K562 (cell line): ENCODE data around the gene DGCR8. TPM values are rescaled to one million over a fixed set of nuclear protein-coding genes. Genes with fewer than 3 reads are reported as not detected.

ENCODE experiments used
- E2F3 ChIP-seq: fragments of 250-450 bp; sonication (Bioruptor Pico); IDR thresholded peaks from 2 replicates; pipeline ENCODE4 v1.4.0; 2020; ENCODE audit warnings: mild to moderate bottlenecking
- FOXO4 ChIP-seq: fragments of 450-650 bp; formaldehyde crosslinking; IDR thresholded peaks from 2 replicates; pipeline ENCODE4 v1.4.0; 2020; ENCODE audit warnings: mild to moderate bottlenecking, moderate library complexity
- GMEB1 ChIP-seq: fragments of 250-450 bp; sonication (Bioruptor Pico); IDR thresholded peaks from 2 replicates; pipeline ENCODE4 v1.4.0; 2020; ENCODE audit warnings: mild to moderate bottlenecking
- HLTF ChIP-seq: fragments of 450-650 bp; IDR thresholded peaks from 2 replicates; pipeline ENCODE4 v1.6.1; 2016
- OTX1 ChIP-seq: fragments of 450-650 bp; formaldehyde crosslinking; IDR thresholded peaks from 2 replicates; pipeline ENCODE4 v1.4.0; 2022; ENCODE audit warnings: mild to moderate bottlenecking
- PML ChIP-seq: IDR thresholded peaks from 2 replicates; pipeline ENCODE4 v1.6.1; 2012; ENCODE audit warnings: low read length, inconsistent platforms
- PRMT5 ChIP-seq: sonication (generic); formaldehyde crosslinking; IDR thresholded peaks from 2 replicates; pipeline ENCODE4 v1.5.0; 2020; ENCODE audit warnings: missing genetic modification reagents
- RBM34 ChIP-seq: fragments of 200-400 bp; formaldehyde crosslinking; IDR thresholded peaks from 2 replicates; pipeline ENCODE4 v1.6.1; 2018; ENCODE audit warnings: low read length, borderline replicate concordance; ENCODE audit not compliant: insufficient read depth
- SRF ChIP-seq, 2 experiments: fragments of 250-450, 450-650 bp in 1 of 2; sonication (Bioruptor Pico) in 1 of 2; sonication (generic) in 1 of 2; formaldehyde crosslinking; IDR thresholded peaks; 2 replicates each; pipeline versions ENCODE4 v1.5.0 to v1.5.1; 2020 to 2022; ENCODE audit warnings: mild to moderate bottlenecking in 1 of 2, missing genetic modification reagents in 1 of 2
- STAT5A ChIP-seq: IDR thresholded peaks from 2 replicates; pipeline ENCODE4 v1.6.1; 2012; ENCODE audit warnings: low read length, inconsistent platforms, borderline replicate concordance
- ZNF184 ChIP-seq: sonication (generic); formaldehyde crosslinking; IDR thresholded peaks from 2 replicates; pipeline ENCODE4 v1.5.0; 2020; ENCODE audit warnings: missing genetic modification reagents
- ZNF311 ChIP-seq: fragments of 250-450 bp; sonication (Bioruptor Pico); IDR thresholded peaks from 2 replicates; pipeline ENCODE4 v1.4.0; 2020; ENCODE audit warnings: mild to moderate bottlenecking, moderate library complexity
- ZNF551 ChIP-seq: fragments of 250-450 bp; sonication (Bioruptor Pico); IDR thresholded peaks from 2 replicates; pipeline ENCODE4 v1.5.0; 2021; ENCODE audit warnings: mild to moderate bottlenecking, moderate library complexity
- polyA plus RNA-seq, 8 experiments: library from polyadenylated mRNA; depleted of rRNA in 4 of 8; stranded (reverse) in 5 of 8; unstranded in 3 of 8; fragments of >200 nt; fragmentation: Nextera tagmentation in 2 of 8; fragmentation: Illumina TruSeq in 1 of 8; extraction: Ambion mirVana in 2 of 8; extraction: Trizol in 1 of 8; gene quantifications; 2 replicates each; pipeline versions ENCODE4 v1.2.1 to v1.2.3, GENCODE V29; 2011 to 2014; ENCODE audit warnings: inconsistent platforms in 1 of 8, missing spikeins in 1 of 8
- total RNA-seq, 7 experiments: library from RNA; depleted of rRNA in 6 of 7; stranded (reverse); fragments of >200 nt in 6 of 7; fragmentation: Illumina TruSeq in 2 of 7; extraction: Trizol in 2 of 7; gene quantifications; 2 replicates each; pipeline versions ENCODE4 v1.2.1 to v1.2.3, GENCODE V29; 2011 to 2021; ENCODE audit warnings: low replicate concordance in 1 of 7
- TF ChIP-seq, protein P1 (sequence below), 2 experiments: fragments of 450-650 bp in 1 of 2; sonication (generic) in 1 of 2; formaldehyde crosslinking in 1 of 2; IDR thresholded peaks; 2 replicates each; pipeline versions ENCODE4 v1.7.1 to v1.9.0; 2016 to 2022; ENCODE audit warnings: inconsistent platforms in 1 of 2, mild to moderate bottlenecking in 1 of 2, missing genetic modification reagents in 1 of 2
- TF ChIP-seq, protein P2 (sequence below): sonication (generic); formaldehyde crosslinking; IDR thresholded peaks from 2 replicates; pipeline ENCODE4 v1.8.0; 2022; ENCODE audit warnings: mild to moderate bottlenecking, missing genetic modification reagents

The DGCR8 gene
- total and polyA plus RNA-seq, 9 of the 15 experiments (the other 6 are each of a cell fraction or from before 2014, with no cell fraction given), result 5.9 to 144 (median 80.1) TPM

DNA sequence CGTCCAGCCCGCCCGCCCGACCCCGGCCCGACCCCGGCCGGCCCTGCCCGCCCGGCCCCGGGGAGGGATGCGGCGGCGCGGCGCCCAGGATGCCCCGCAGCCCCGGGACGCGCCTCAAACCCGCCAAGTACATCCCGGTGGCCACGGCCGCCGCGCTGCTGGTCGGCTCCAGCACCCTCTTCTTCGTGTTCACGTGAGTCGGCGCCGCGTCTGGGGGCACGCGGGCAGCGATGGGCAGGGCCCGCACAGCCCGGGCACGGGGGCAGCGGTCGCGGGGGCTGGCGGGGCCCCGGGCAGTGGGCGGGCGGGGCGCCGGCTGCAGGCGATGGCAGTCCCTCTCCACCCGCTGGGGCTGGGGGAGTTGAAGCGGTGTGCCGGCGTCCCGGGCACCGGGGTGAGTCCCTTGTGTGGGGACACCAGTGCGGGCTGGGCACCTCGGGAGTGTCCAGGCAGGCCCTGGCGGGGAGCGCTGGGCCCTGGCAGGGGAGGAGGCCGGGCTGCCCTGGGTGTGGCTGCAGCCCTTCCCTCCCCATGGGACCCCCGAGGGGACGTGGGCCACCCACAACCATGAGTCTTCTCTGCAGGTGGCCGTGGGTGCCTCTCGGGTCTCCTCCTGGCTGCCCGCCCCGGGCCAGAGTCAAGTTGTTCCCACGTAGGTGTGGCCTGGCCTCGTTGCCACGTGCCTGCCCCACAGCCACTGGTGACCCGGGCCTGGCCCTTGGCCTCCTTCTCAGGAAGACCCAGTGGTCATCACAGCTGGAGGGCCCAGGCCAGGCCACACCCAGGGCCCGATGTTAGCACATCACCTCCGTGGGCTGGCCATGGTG is 52.0 kb downstream of the DGCR8 start (continued):
- TF ChIP-seq ZNF184 (CRISPR knock-in tag) (no peak), STAT5A (no peak), SRF (CRISPR knock-in tag; IDR thresholded peaks at IDR 0.05) (0 out of 4 replicates have a peak, but pooled peaks of 1 of the 2 experiments have one; percentile 57), RBM34 (no peak), OTX1 (CRISPR knock-in tag) (no peak), ZNF551 (CRISPR knock-in tag) (no peak), FOXO4 (CRISPR knock-in tag) (no peak), ZNF311 (CRISPR knock-in tag) (no peak), HLTF (peak; percentile 64; the same call in 1 of the 2 replicates), GMEB1 (no peak), PRMT5 (no peak), E2F3 (no peak; the same call in 1 of the 2 replicates), PML (no peak)
- TF ChIP-seq, protein P1, sequence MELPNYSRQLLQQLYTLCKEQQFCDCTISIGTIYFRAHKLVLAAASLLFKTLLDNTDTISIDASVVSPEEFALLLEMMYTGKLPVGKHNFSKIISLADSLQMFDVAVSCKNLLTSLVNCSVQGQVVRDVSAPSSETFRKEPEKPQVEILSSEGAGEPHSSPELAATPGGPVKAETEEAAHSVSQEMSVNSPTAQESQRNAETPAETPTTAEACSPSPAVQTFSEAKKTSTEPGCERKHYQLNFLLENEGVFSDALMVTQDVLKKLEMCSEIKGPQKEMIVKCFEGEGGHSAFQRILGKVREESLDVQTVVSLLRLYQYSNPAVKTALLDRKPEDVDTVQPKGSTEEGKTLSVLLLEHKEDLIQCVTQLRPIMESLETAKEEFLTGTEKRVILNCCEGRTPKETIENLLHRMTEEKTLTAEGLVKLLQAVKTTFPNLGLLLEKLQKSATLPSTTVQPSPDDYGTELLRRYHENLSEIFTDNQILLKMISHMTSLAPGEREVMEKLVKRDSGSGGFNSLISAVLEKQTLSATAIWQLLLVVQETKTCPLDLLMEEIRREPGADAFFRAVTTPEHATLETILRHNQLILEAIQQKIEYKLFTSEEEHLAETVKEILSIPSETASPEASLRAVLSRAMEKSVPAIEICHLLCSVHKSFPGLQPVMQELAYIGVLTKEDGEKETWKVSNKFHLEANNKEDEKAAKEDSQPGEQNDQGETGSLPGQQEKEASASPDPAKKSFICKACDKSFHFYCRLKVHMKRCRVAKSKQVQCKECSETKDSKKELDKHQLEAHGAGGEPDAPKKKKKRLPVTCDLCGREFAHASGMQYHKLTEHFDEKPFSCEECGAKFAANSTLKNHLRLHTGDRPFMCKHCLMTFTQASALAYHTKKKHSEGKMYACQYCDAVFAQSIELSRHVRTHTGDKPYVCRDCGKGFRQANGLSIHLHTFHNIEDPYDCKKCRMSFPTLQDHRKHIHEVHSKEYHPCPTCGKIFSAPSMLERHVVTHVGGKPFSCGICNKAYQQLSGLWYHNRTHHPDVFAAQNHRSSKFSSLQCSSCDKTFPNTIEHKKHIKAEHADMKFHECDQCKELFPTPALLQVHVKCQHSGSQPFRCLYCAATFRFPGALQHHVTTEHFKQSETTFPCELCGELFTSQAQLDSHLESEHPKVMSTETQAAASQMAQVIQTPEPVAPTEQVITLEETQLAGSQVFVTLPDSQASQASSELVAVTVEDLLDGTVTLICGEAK (IDR thresholded peaks at IDR 0.05), result 0 out of 2 replicates have a peak, but pooled peaks have one; percentile 47
- TF ChIP-seq, protein P1 (CRISPR knock-in tag; IDR thresholded peaks at IDR 0.05), result no peak
- TF ChIP-seq, protein P2, sequence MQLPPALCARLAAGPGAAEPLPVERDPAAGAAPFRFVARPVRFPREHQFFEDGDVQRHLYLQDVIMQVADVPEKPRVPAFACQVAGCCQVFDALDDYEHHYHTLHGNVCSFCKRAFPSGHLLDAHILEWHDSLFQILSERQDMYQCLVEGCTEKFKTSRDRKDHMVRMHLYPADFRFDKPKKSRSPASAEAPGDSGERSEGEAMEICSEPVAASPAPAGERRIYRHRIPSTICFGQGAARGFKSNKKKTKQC (CRISPR knock-in tag), result no peak
